Smooth muscle cell (in vitro differentiated cells): Measurements from ENCODE around the gene FMR1. TPM values are rescaled to one million over a fixed set of nuclear protein-coding genes. Genes with fewer than 3 reads are reported as not detected.
A peak's percentile ranks its signal among the peaks of the same experiment; 100 is the strongest.

Experiments
- DNase-seq: peaks from one replicate; lab custom pipeline; 2025; ENCODE audit not compliant: unreplicated experiment; lab: John Stamatoyannopoulos, UW
- H2AFZ ChIP-seq: fragments of 200-600 bp; sonication (generic); 2 replicates; pipeline ENCODE4 v1.6.0; 2016; ENCODE audit warnings: antibody characterized with exemption, low read depth, mild to moderate bottlenecking
- H3F3A ChIP-seq: fragments of 200-600 bp; sonication (generic); 2 replicates; pipeline ENCODE4 v1.6.0; 2017; ENCODE audit warnings: antibody characterized with exemption, low read depth
- H3K27ac ChIP-seq: fragments of 200-600 bp; sonication (generic); 2 replicates; pipeline ENCODE4 v1.5.1; 2016; ENCODE audit warnings: low read depth, mild to moderate bottlenecking
- H3K27me3 ChIP-seq: fragments of 200-600 bp; sonication (generic); 2 replicates; pipeline ENCODE4 v1.6.1; 2016; ENCODE audit warnings: low read depth, mild to moderate bottlenecking
- H3K36me3 ChIP-seq: fragments of 200-600 bp; sonication (generic); 2 replicates; pipeline ENCODE4 v1.5.1; 2016; ENCODE audit warnings: low read depth
- H3K4me1 ChIP-seq: fragments of 200-600 bp; sonication (generic); 2 replicates; pipeline ENCODE4 v1.5.1; 2016; ENCODE audit warnings: low read depth
- H3K4me2 ChIP-seq: fragments of 200-600 bp; sonication (generic); 2 replicates; pipeline ENCODE4 v1.6.0; 2016; ENCODE audit warnings: mild to moderate bottlenecking
- H3K4me3 ChIP-seq: fragments of 200-600 bp; sonication (generic); 2 replicates; pipeline ENCODE4 v1.5.1; 2016; ENCODE audit warnings: mild to moderate bottlenecking
- H3K79me2 ChIP-seq: fragments of 200-600 bp; sonication (generic); 2 replicates; pipeline ENCODE4 v1.6.0; 2016; ENCODE audit warnings: low read depth, mild to moderate bottlenecking
- H3K9ac ChIP-seq: fragments of 200-600 bp; sonication (generic); 2 replicates; pipeline ENCODE4 v1.6.0; 2016; ENCODE audit warnings: low read depth
- H3K9me3 ChIP-seq: fragments of 200-600 bp; sonication (generic); replicated peaks from 2 replicates; pipeline ENCODE4 v1.5.1; 2016; ENCODE audit warnings: low read depth
- H4K20me1 ChIP-seq: fragments of 200-600 bp; sonication (generic); 2 replicates; pipeline ENCODE4 v1.6.0; 2016; ENCODE audit warnings: low read depth
- WGBS: methylation state at CpG from one replicate; pipeline ENCODE4 v1.1.7; 2016; ENCODE audit warnings: low lambda C conversion rate; 5-methylcytosine and 5-hydroxymethylcytosine counted together
- polyA plus RNA-seq: library from polyadenylated mRNA; unstranded; fragments of >200 nt; fragmentation: Nextera tagmentation; extraction: Ambion mirVana; gene quantifications from 2 replicates; pipeline ENCODE4 v1.2.1, GENCODE V29; 2016
- total RNA-seq: library from RNA; depleted of rRNA; stranded (reverse); fragments of >200 nt; gene quantifications from 2 replicates; pipeline ENCODE4 v1.2.3, GENCODE V29; 2014
- TF ChIP-seq, protein P1 (sequence below): fragments of 200-600 bp; sonication (generic); IDR thresholded peaks from 2 replicates; pipeline ENCODE4 v1.5.1; 2017; ENCODE audit warnings: borderline replicate concordance, mild to moderate bottlenecking, antibody characterized with exemption; ENCODE audit not compliant: insufficient read depth, poor library complexity, severe bottlenecking

FMR1 gene
- total RNA-seq (35.3 and 52.2 TPM in 2 replicates), polyA plus RNA-seq (13.9 and 25.1 TPM in 2 replicates)

GRCh38 chrX:147911192-147912022 lies at the start of gene FMR1:
Gene FMR1 (plus strand): TSS chrX:147911919. CDS start chrX:147912180, 261 bp downstream.
- H3K9ac ChIP-seq, result peak within 1 kb of the TSS; percentile 72
- peak within 1 kb of the TSS; percentile 77 for H3K4me3 ChIP-seq
- peaks cover 38% of the 10 kb centered on the region for H3K79me2 ChIP-seq
- H3K4me2 ChIP-seq, result peak within 1 kb of the TSS; percentile 84
- no peaks in the 10 kb centered on the region for H3F3A ChIP-seq
- WGBS, result 59% methylated on average over 43 of the region's 66 CpGs
- TF ChIP-seq, protein P1, sequence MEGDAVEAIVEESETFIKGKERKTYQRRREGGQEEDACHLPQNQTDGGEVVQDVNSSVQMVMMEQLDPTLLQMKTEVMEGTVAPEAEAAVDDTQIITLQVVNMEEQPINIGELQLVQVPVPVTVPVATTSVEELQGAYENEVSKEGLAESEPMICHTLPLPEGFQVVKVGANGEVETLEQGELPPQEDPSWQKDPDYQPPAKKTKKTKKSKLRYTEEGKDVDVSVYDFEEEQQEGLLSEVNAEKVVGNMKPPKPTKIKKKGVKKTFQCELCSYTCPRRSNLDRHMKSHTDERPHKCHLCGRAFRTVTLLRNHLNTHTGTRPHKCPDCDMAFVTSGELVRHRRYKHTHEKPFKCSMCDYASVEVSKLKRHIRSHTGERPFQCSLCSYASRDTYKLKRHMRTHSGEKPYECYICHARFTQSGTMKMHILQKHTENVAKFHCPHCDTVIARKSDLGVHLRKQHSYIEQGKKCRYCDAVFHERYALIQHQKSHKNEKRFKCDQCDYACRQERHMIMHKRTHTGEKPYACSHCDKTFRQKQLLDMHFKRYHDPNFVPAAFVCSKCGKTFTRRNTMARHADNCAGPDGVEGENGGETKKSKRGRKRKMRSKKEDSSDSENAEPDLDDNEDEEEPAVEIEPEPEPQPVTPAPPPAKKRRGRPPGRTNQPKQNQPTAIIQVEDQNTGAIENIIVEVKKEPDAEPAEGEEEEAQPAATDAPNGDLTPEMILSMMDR, result no peak
- H4K20me1 ChIP-seq, result peaks cover 42% of the 10 kb centered on the region
- H3K36me3 ChIP-seq, result no peaks in the 10 kb centered on the region
- H3K27me3 ChIP-seq, result no peaks in the 10 kb centered on the region
- no peaks in the 10 kb centered on the region for H3K9me3 ChIP-seq
- DNase-seq, result peak; percentile 58
- peak within 1 kb of the TSS; percentile 87 for H2AFZ ChIP-seq
- H3K4me1 ChIP-seq, result no peaks in the 10 kb centered on the region
- H3K27ac ChIP-seq, result peak within 1 kb of the TSS; percentile 77

GRCh38 chrX:147875866-147876596 lies 35.7 kb upstream of the FMR1 start:
- DNase-seq, result no peak
- H3K9ac ChIP-seq, result no peak overlapping the region
- H3K9me3 ChIP-seq, result no peaks in the 10 kb centered on the region
- TF ChIP-seq, protein P1, result no peak
- H3K4me2 ChIP-seq, result no peak overlapping the region
- no peak overlapping the region for H3K27ac ChIP-seq
- no peaks in the 10 kb centered on the region for H3K36me3 ChIP-seq
- H3F3A ChIP-seq, result no peaks in the 10 kb centered on the region
- H3K27me3 ChIP-seq, result no peaks in the 10 kb centered on the region
- 71% methylated on average over 7 of the region's 7 CpGs for WGBS
- no peaks in the 10 kb centered on the region for H3K4me1 ChIP-seq
- no peaks in the 10 kb centered on the region for H4K20me1 ChIP-seq
- H2AFZ ChIP-seq, result no peak overlapping the region
- no peak overlapping the region for H3K4me3 ChIP-seq
- no peaks in the 10 kb centered on the region for H3K79me2 ChIP-seq

GRCh38 chrX:147876849-147877646 lies 34.7 kb upstream of the FMR1 start:
- H3K36me3 ChIP-seq, result no peaks in the 10 kb centered on the region
- no peaks in the 10 kb centered on the region for H3F3A ChIP-seq
- H3K4me3 ChIP-seq, result no peak overlapping the region
- no peaks in the 10 kb centered on the region for H3K9me3 ChIP-seq
- DNase-seq, result no peak
- no peak overlapping the region for H3K27ac ChIP-seq
- H2AFZ ChIP-seq, result no peak overlapping the region
- TF ChIP-seq, protein P1, result no peak
- no peaks in the 10 kb centered on the region for H3K27me3 ChIP-seq
- 85% methylated on average over 4 of the region's 4 CpGs for WGBS
- H4K20me1 ChIP-seq, result no peaks in the 10 kb centered on the region
- no peak overlapping the region for H3K4me2 ChIP-seq
- H3K4me1 ChIP-seq, result no peaks in the 10 kb centered on the region
- H3K79me2 ChIP-seq, result no peaks in the 10 kb centered on the region
- H3K9ac ChIP-seq, result no peak overlapping the region
